Measurements from ENCODE around the gene MROH2B.

DNA sequence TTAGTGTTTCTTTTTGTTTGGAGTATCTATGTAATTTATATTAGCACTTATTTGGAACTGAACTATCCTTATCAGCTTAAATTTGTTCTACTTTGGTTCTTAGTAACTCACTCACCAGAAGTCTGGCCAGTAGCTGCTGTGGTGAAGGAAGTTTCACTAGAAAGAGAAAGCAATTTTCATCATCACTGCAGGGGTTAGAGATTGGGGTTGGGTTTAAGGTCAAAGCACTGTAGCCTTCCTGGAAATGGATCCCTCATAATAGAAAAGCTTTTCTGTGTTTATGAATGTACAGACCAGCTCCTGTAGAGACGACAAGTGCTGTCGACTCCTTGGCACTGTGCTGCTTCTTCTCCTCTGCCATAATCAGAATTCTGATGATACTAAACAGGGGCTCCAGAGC lies 22.2 kb downstream of the MROH2B start:
- TF ChIP-seq CTCF (IDR thresholded peaks at IDR 0.05) (no peak), POLR2A (IDR thresholded peaks at IDR 0.05) (no peak), POLR2AphosphoS5 (IDR thresholded peaks at IDR 0.05) (no peak)

Data from prostate gland (tissue), 2 donors.